ENCODE data around the gene HDAC9. TPM values are rescaled to one million over a fixed set of nuclear protein-coding genes. Genes with fewer than 3 reads are reported as not detected.

HDAC9 gene
- polyA plus RNA-seq, 1 of the 3 experiments (the other 2 are of a cell fraction), result 11.6 TPM

- H3K4me3 ChIP-seq (ENCODE audit: low read depth in 2 of 2, low read length in 1 of 2), result no peak overlapping the region
- H4K20me1 ChIP-seq (ENCODE audit: insufficient read depth), result no peaks in the 10 kb centered on the region
- DNase-seq, result peak; percentile 65
- no peak overlapping the region for H2AFZ ChIP-seq (ENCODE audit: low read depth)
- POLR2A ChIA-PET, result interaction anchor here (1.1 to 1.8 kb wide), 3 partner anchors 75 to 218 kb away, joined by 3 to 8 read pairs (median 6); partner anchors contain the start of gene HDAC9
- WGBS (ENCODE audit: low lambda C conversion rate), result 58% methylated on average over 3 of the region's 3 CpGs
- H3K4me1 ChIP-seq (ENCODE audit: control insufficient read depth in 1 of 2, insufficient read depth in 2 of 2, low read depth in 1 of 2, low read length in 1 of 2), result peaks cover 10 to 13% of the 10 kb centered on the region in 2 experiments; a peak in 3 of 4 replicates
- H3K4me2 ChIP-seq, result no peak overlapping the region
- H3K36me3 ChIP-seq (replicated peaks in 1 of 2; ENCODE audit: control insufficient read depth in 1 of 2, insufficient read depth in 2 of 2, low read length in 1 of 2), result peaks cover 4 to 18% of the 10 kb centered on the region in 2 experiments
- H3K27ac ChIP-seq (ENCODE audit: low read depth in 2 of 2, low read length in 1 of 2), result peak overlapping the region in 1 of 2 experiments; percentile 53; a peak in 1 of 4 replicates
- peaks cover 51% of the 10 kb centered on the region for H3K79me2 ChIP-seq (ENCODE audit: insufficient read depth)
- H3K9ac ChIP-seq, result no peak overlapping the region
- no peaks in the 10 kb centered on the region for H3K27me3 ChIP-seq (ENCODE audit: insufficient read depth)
- CTCF ChIA-PET, result interaction anchor here (0.7 to 21.6 kb wide), 41 partner anchors 10 to 1074 kb away, joined by 3 to 495 read pairs (median 5); partner anchors contain the start of gene HDAC9
- no peaks in the 10 kb centered on the region for H3K9me2 ChIP-seq
- TF ChIP-seq SMC3 (IDR thresholded peaks at IDR 0.05; ENCODE audit: low read depth, low read length), result peak; percentile 90
- TF ChIP-seq RAD21 (IDR thresholded peaks at IDR 0.05; ENCODE audit: low read length), result peak; percentile 95
- TF ChIP-seq RXRA (IDR thresholded peaks at IDR 0.05; ENCODE audit: borderline replicate concordance, low read depth), result no peak
- TF ChIP-seq POLR2AphosphoS5 (IDR thresholded peaks at IDR 0.05; ENCODE audit: low read depth, low read length), result no peak
- no peak; the same call in 1 of the 2 replicates for TF ChIP-seq MXI1 (IDR thresholded peaks at IDR 0.05; ENCODE audit: low read depth, low read length)
- TF ChIP-seq, protein P1, sequence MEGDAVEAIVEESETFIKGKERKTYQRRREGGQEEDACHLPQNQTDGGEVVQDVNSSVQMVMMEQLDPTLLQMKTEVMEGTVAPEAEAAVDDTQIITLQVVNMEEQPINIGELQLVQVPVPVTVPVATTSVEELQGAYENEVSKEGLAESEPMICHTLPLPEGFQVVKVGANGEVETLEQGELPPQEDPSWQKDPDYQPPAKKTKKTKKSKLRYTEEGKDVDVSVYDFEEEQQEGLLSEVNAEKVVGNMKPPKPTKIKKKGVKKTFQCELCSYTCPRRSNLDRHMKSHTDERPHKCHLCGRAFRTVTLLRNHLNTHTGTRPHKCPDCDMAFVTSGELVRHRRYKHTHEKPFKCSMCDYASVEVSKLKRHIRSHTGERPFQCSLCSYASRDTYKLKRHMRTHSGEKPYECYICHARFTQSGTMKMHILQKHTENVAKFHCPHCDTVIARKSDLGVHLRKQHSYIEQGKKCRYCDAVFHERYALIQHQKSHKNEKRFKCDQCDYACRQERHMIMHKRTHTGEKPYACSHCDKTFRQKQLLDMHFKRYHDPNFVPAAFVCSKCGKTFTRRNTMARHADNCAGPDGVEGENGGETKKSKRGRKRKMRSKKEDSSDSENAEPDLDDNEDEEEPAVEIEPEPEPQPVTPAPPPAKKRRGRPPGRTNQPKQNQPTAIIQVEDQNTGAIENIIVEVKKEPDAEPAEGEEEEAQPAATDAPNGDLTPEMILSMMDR (IDR thresholded peaks at IDR 0.05), result peak; percentile 93
- TF ChIP-seq NFIC (IDR thresholded peaks at IDR 0.05; ENCODE audit: borderline replicate concordance), result 0 out of 2 replicates have a peak, but pooled peaks have one; percentile 8
- TF ChIP-seq FOXJ3 (CRISPR knock-in tag; IDR thresholded peaks at IDR 0.05), result no peak
- 0 out of 2 replicates have a peak, but pooled peaks have one; percentile 28 for TF ChIP-seq PBX3 (IDR thresholded peaks at IDR 0.05)
- peaks cover 5% of the 10 kb centered on the region for H3F3A ChIP-seq (replicated peaks; ENCODE audit: insufficient read depth)
- no peaks in the 10 kb centered on the region for H3K9me3 ChIP-seq
These were observed 75.4 kb downstream of the HDAC9 start for GRCh38 chr7:18570890-18571478.

DNA sequence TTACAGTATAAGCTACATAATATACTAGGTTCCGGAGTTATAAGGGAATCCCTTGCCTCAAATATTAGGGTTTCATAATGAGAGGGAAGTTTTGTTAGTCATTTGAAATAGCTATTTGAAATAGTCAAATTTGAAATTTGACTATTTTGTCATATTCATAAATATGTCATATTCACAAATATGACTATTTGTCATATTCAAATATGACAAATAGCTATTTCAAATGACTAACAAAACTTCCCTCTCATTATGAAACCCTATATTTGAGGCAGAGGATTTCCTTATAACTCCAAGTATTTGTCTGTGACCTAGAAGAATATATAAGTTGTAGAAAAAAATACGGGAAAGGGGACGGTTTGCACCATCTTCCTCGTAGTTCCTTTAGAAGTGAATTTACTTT, 76.6 kb downstream of the HDAC9 start:
- POLR2A ChIA-PET, result interaction anchor here (1.8 kb wide), 1 partner anchor 77 kb away, joined by 8 read pairs; the partner anchor contains the start of gene HDAC9

More for the DNA sequence above, 76.6 kb downstream of the HDAC9 start:
- no peak overlapping the region for H3K27ac ChIP-seq (ENCODE audit: low read depth in 2 of 2, low read length in 1 of 2)
- no peak overlapping the region for H3K4me2 ChIP-seq
- H3F3A ChIP-seq (replicated peaks; ENCODE audit: insufficient read depth), result peaks cover 5% of the 10 kb centered on the region
- no peak for DNase-seq
- no peak for TF ChIP-seq YY1 (IDR thresholded peaks at IDR 0.05; ENCODE audit: low read depth)
- no peak for TF ChIP-seq EZH2phosphoT487 (IDR thresholded peaks at IDR 0.05; ENCODE audit: borderline replicate concordance, low read depth)
- no peak for TF ChIP-seq FOXM1 (IDR thresholded peaks at IDR 0.05; ENCODE audit: low read depth)
- TF ChIP-seq PBX3 (IDR thresholded peaks at IDR 0.05), result no peak
- TF ChIP-seq USF2 (IDR thresholded peaks at IDR 0.05; ENCODE audit: borderline replicate concordance, low read depth, low read length), result no peak
- no peak for TF ChIP-seq MEF2A (IDR thresholded peaks at IDR 0.05; ENCODE audit: borderline replicate concordance, low read depth)
- no peak for TF ChIP-seq NFIC (IDR thresholded peaks at IDR 0.05; ENCODE audit: borderline replicate concordance)
- TF ChIP-seq TAF1 (IDR thresholded peaks at IDR 0.05; ENCODE audit: borderline replicate concordance, low read depth, low read length), result no peak
- no peak for TF ChIP-seq MXI1 (IDR thresholded peaks at IDR 0.05; ENCODE audit: low read depth, low read length)
- no peak for TF ChIP-seq RFX5 (IDR thresholded peaks at IDR 0.05; ENCODE audit: low read length)
- H4K20me1 ChIP-seq (ENCODE audit: insufficient read depth), result no peaks in the 10 kb centered on the region
- H2AFZ ChIP-seq (ENCODE audit: low read depth), result no peak overlapping the region
- no peak overlapping the region for H3K9ac ChIP-seq
- peaks cover 10 to 13% of the 10 kb centered on the region in 2 experiments; a peak in 3 of 4 replicates for H3K4me1 ChIP-seq (ENCODE audit: control insufficient read depth in 1 of 2, insufficient read depth in 2 of 2, low read depth in 1 of 2, low read length in 1 of 2)
- no peaks in the 10 kb centered on the region for H3K27me3 ChIP-seq (ENCODE audit: insufficient read depth)
- WGBS (ENCODE audit: low lambda C conversion rate), result 97% methylated on average over 4 of the region's 4 CpGs
- no peaks in the 10 kb centered on the region for H3K9me3 ChIP-seq
- no peaks in the 10 kb centered on the region for H3K9me2 ChIP-seq
- peaks cover 39% of the 10 kb centered on the region for H3K79me2 ChIP-seq (ENCODE audit: insufficient read depth)
- CTCF ChIA-PET, result interaction anchor here (1.1 to 21.6 kb wide), 17 partner anchors 9 to 224 kb away, joined by 3 to 495 read pairs (median 8); partner anchors contain the start of gene HDAC9
- H3K4me3 ChIP-seq (ENCODE audit: low read depth in 2 of 2, low read length in 1 of 2), result no peak overlapping the region
- H3K36me3 ChIP-seq (replicated peaks in 1 of 2; ENCODE audit: control insufficient read depth in 1 of 2, insufficient read depth in 2 of 2, low read length in 1 of 2), result peaks cover 0 to 15% of the 10 kb centered on the region in 2 experiments

All from SK-N-SH (cell line).